ENCODE data around the gene KITLG.
"Not testable (repeated sequence)": the region's sequence is repeated elsewhere in the genome, so short reads cannot be mapped to it uniquely, and the experiment has no call there.

The KITLG gene

DNA sequence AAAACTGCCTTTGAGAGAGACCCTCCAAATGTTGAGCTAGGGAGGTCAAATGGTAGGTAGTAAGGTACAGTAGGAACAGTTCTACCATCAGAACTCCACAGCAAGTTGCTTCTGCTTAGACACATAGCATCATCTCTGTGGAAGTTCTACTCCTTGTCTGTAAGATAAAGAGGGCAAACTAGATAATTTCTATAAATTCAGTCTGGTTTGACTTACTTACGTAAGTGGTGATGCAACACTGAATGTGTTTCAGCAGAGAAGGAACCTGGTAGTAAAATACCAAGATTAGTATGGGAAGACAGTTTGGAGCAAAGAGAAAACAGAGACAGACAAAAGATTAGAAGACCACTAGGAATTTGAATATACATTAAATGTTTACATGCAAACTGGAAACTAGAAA lies 42.0 kb downstream of the KITLG start:
- no peak for DNase-seq

DNA sequence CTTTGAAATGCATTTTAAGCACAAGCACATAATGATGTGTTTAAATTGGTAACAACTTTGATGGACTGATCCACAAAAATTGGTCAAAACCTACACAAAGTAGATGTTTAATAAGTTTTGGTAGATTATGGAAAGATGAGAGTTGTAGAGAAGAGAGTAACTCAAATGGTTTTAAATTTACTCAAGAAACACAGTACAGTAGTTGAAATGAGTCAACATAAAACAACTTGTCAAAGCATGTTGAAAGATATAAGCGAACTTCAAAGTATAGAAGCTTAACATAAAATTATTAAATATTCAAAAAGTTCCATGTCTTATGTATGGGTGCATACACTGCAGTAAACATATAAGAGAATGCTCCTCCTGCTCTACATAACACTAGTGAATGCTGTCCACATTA lies 49.4 kb downstream of the KITLG start:
- no peak for DNase-seq

DNA sequence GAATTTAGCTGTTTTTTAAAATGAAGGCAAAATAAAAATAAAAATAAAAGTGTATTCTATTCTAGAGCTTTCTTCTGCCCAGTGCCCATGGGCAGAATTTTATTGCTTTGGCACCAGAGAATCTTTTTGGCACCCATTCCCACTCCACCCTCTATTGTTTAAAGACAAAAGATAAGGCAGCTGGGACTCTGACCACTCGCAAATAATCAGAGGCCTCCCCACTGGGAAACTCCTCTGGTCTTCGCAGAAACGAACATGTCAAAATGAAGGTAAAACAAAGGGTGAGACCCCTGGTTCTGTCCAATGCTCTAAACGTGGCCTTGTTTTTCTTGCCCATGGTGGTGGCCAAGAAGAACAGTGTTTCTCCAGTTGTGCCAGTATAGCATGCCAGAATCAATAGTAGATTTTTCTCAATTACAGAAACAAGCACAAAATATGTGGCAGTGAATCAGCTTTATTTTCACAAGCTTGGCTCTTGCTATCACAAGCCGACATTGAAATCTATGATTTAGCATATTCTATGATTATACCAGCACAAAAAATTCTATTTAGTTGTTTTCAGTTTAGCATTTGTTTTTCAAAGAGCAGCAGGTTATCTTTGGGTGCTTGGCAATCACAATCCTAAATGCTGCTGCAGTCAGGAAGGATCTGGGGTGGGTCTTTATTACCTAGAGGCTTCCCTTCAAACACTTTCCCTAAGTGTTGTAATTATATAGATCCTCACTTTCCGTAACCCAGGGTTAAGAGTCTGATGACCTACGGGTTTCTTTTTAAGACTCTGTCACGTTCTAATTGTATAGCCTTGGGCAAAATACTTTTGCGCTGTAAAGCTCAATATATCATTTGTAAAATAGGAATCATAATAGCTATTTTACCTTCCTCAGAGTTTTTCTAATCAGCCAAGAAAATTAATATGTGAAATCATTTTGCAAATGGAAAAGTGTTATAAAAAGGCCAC lies 50.5 kb downstream of the KITLG start:
- peak; percentile 23 for DNase-seq

DNA sequence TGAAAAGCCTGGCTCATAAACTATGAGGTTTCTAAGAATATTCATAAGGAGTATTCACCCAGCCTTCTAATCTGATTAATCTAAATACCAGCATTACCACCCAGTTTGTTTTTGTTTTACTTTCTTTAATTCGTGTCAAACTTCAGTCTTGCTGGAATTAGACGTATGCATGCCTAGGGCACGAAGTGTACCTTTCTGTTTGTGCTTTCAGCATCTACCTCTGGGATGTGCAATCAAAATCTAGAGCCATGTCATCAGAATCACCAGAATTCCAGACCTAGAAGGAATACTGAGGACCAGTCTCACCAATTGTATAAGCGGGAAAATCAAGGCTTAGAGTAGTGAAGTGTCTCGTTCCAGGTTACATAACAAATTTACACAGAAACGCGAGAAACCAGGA lies 57.3 kb downstream of the KITLG start:
- no peak for DNase-seq

DNA sequence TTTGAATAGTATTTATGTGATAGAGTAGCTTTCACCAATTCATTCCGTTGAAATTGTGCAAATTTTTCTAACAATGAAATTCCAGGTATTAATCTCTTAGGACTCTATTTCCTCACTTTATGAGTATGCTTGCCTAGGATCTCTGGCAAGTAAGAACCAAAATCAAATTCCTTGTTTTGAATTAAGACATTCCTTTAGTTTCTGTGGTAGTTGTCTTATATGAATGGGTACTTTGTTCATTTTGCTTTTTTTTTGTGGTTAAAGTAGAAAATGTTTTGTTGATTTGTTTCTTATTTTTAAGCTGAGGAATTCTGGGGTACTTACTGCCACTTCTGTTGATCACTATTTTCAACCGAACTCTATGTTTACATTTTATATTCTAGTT lies 59.8 kb downstream of the KITLG start:
- DNase-seq, result no peak

DNA sequence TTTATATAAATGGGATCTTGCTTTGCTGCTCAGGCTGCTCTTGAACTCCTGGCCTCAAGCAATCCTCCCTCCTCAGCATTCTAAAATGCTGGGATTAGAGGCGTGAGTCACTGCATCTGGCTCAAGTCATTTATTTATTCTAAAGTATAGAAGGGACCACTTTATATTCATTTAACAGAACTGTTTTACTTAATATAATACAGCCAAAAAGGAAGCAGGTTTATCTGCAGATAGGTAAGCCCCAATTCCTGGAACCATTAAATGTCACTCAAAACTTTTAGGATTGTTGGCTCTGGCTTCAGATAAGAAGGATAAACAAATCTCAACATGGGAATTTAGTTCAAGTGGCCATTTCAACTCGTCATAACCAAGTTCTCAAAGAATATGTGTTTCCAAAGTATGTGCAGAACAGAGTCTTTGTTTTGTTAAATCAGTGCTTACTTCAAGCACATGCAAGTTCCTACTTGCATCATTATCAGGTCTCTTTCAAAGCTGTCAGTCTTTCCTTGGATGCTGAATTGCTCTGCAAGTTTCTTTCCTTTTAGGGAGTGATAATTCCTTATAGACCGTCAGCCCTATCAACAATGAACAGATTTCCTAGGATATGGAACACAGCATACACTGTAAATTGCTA lies 60.4 kb downstream of the KITLG start:
- no peak for DNase-seq

DNA sequence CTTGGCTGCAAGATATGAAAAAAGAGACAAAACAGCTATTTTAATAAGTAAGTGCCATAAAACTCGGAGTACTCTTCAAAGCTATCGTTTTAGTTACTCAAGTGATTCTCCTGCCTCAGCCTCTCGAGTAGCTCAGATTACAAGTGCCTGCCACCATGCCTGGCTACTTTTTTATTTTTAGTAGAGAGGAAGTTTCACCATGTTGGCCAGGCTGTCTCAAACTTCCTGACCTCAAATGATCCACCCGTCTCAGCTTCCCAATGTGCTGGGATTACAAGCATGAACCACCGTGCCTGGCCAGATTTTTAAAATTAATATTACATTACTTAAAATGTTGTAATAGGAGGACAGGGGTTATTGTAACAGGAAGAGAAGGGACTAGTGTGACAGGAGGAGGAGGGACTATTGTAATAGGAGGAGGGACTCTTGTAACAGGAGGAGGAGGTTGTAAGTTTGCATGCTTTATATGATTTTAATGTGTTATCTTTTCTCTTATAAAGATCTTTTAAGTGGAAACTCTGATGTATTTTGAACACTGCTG lies 61.3 kb downstream of the KITLG start:
- DNase-seq, result no peak

DNA sequence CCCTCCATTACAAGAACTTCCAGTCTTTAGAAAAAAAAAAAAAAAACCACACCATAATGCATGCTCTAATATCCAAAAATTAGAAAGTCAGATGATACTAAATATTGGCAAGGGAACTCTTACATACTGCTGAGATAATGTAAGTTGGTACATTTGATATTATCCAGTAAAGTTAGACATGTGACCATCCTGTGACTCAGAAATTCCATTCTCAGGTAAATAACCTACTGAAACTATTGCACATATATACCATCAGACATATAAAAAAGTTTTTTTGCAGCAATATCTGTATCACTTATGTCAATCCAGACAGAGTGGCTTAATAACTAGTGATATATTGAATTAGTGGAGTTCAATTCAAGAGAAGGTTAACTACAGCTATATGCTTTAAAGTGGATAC lies 63.5 kb downstream of the KITLG start:
- DNase-seq, result no peak

DNA sequence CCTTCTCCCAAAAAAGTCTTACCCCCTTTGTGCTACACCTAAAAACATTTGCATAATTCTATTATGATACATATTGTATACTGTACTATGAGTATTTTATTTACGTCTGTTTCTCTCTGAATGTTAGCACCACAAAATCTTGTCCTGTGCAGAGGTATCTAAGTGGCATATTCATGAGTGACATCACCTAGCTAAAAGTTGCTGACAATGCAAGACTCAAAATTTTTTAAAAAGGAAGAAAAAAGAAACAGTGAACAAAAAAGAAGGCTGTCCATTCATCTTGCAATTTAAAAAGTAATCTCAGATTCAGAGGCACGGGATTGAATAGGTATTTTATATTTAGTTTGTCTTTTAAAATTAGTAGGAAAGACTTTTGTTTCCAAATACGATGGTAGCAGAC lies 69.4 kb downstream of the KITLG start:
- DNase-seq, result no peak

DNA sequence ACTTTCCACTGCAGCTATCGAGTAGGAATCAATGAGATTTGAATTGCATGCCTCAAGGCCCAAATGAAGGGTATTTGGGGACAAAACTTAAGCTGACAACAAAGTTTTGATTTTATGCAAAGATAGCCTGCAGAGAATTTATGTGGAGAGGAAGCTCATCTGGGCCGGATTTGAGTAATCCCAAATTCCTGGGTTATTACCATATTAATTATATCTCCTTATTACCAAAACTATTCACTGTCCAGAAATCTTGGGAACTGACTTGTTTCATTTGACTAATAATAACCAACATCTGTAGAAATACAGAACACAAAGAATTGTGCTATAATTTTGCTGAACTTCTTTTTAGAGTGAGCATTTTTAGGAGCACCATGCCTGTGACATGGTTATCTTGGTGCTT lies 70.4 kb downstream of the KITLG start:
- DNase-seq, result no peak

DNA sequence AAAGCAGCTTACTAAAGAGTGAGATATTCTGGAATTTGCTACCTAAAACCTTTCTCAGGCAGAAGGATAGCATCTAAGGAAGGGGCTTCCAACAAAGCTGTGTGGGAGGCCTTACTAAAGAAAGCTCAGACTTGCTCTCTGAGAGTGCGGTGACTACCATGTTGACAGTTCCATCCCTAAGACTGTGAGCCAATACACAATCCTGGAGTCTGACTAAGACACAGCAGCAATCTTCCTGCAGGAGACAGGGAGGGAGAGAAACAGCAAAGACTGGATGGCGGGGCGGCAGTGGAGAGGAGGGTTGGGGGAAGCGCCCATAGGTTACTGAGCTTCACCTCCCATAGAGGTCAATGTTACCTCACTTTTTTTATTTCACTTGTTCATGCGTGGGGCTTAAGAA lies 70.9 kb downstream of the KITLG start:
- DNase-seq, result no peak

DNA sequence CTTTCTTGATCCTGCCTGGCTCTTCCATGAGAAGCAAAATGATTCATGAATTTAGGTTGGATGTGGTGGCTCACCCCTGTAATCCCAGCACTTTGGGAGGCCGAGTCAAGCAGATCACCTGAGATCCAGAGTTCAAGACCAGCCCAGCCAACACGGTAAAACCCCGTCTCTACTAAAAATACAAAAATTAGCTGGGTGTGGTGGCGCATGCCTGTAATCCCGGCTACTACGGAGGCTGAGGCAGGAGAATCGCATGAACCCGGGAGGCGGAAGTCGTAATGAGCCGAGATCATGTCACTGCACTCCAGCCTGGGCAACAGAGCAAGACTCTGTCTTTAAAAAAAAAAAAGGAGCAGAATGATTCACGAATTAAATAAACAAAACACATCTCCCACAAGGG lies 72.4 kb downstream of the KITLG start:
- DNase-seq, result not testable (repeated sequence)

DNA sequence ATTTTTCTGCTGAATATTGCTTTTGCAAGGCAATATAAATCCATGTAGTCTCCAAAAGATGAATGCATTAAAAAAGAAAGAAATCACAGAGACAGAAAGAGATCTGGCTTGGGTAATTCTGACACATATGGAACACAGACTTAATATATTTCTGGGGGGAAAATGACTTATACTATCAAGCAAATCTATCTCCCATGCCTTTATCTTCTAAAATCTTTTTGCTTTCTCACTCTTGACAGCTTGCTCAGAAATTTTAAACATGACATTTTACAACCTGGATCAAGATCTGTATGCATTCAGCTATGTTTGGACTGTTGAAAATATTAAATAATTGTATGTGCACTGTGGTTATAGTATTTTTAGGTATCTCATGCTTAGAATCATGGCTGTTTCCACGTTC lies 73.0 kb downstream of the KITLG start:
- no peak for DNase-seq

DNA sequence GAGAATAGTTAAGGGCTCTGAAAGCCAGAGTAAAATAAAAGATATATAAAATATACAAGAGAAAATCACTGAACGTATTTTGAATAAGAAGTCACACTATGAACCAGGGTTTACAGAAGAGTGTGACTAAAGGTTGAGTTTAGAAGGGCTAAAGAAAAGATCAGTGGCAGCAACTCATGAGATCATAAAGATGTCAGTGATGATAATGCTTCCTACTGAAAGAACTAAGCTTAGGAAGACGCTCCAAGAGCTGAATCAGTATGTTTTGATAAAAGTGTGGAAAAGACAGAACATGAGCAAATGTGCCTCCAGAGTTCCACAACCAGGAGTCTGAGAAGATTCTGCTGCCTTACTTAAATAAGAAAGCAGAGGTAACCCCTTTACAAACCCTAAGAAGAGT lies 74.6 kb downstream of the KITLG start:
- no peak for DNase-seq

DNA sequence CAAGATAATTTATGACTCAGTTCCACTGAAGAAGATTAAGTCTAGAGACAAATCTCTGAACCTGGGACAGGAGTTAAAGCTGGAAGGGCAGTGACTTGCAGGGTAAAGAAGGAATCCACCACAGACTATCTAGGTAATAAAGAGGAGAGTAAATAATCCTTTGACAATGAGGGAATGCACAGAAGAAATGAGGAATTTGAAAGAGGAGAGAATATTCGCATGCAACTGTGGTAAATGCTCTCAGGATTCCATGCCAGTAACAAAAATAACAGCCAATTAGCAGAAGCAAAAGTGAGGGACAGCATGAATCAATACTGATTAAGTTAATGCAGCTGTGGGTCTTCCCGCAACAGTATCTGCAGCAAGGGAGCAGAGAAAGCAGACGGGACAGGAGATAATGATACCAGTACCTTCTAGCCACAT lies 77.0 kb downstream of the KITLG start:
- no peak for DNase-seq

DNA sequence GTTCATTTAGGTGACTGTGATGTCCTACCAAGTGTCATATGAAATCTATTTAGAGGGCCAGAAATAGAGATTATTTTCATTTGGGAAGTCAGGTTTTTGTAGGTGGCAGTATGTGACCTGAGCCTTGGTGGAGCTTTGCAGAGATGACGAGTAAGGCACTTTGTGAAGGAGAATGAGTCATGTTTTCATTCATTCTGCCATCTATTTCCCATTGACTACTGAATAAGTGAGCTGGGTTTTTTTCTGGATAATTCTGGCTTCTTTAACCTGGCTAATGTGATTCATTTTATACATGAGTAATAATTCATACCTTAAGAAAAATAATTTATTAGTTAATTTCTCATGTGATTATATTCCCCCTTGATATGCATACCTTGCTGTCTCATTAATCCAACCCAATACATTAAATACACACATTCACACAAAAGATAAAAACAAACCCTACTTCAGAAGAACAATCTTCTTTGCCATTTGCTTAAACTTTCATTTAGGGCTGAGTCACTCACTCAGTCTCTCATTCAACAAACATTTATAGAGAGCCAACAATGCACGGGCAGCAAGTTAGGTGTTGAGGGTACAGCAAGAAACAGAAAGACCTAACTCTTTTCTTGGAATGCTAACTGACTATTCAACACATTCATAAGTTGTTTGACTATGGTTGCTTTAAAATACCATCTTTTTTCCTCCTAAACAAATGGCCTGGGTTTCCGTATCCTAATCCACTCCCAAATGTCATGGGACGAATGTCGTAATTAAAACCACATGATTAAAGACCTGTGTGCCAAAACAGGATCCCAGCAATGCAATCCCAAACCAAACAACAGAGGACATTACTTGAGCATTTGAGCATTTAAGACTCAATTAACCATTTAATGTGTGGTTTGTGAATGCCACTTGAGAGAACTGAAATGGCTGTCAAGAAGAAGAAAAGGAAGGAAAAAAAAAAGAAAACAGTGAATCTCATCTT lies 78.0 kb downstream of the KITLG start:
- no peak for DNase-seq

DNA sequence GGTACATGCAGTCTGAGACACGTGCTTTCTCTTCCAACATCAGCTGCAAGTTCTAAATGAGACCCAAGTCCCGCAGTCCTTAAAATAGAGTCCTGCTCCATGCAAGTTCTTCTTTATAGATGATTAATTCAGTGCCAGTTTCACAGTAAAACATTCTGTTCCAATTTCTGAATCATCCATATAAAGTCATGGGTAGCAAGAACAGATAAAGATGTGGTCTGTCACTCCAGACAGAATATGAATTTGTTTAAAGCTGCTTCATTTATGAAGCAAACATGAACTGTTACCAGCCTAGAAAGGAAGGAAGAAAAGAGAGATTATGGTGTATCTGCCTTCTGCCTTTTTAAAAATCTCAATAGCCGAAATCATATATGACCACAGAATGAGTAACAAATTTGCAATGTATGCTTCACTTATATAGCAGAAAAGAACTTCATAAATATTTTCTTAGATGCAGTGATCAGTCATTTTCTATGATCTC lies 83.3 kb downstream of the KITLG start:
- DNase-seq, result no peak

DNA sequence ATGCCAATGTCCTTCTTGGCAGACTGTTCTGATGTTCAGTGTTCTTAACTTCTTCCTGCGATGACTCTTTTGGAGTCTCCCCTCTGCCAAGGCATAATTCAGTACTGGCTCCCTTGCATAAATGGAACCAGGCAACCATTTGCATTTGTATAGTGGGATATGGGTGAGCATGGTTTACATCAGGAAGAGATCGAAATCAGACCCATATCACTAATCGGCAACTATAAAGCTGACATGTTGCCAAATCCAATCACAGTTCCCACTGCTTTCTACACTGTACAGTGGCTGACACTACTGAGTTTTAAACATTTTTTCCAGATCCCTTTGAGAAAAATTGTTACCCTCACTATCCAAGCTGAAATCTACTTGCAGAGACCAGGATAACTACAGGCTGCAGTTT lies 83.8 kb downstream of the KITLG start:
- no peak for DNase-seq

DNA sequence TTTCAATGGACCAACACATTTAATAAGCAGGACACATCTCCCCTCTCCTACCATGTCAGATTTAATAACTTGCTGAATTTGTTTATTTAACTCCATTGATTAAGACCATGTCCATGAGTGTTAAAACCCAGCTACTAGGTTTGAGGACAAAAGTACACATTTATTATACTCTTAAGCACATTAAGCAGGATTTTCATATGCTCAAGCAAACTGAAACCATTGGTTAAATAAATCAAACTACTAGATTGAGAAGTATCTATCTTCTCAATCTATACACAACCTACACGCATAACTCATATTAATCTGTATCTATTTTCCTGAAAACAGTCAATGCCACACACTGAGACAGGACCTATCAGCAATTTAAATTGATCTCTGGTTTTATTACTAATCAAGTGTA lies 85.2 kb downstream of the KITLG start:
- no peak for DNase-seq

DNA sequence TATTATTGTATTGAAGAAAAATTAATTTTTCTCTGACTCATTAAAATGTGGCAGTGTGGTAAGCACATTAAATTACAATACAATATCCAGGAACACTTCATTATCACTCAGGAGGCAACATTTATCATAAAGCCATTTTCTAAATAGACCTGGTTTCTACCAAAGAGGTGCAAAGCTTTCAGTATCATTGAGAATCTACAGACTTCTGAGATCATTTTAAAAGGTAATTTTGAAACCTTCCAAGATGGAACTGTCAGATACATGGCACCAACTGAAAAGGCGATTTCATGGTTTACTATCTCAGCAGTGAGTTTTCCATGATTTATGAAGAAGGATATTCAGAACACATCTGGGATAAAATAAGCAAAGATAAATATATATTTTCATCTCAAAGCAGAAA lies 85.8 kb downstream of the KITLG start:
- no peak for DNase-seq

DNA sequence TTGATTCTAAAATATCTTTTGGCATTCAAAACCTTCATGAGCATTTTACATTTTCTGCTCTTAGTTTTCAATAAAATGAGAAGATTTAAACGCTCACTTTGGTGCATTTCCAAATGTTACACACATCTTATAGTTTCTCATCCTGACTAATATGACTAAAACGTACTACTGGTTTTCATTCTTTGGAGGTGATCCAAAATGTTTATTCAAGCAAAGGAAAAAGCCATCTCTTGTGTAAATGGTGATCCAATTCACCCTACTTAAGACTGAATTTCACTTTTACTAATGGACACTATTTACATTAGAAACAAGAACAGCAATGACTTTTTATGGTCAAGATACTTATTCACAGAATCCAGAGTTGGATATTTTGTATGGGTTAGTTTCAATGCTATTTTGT lies 86.6 kb downstream of the KITLG start:
- no peak for DNase-seq

DNA sequence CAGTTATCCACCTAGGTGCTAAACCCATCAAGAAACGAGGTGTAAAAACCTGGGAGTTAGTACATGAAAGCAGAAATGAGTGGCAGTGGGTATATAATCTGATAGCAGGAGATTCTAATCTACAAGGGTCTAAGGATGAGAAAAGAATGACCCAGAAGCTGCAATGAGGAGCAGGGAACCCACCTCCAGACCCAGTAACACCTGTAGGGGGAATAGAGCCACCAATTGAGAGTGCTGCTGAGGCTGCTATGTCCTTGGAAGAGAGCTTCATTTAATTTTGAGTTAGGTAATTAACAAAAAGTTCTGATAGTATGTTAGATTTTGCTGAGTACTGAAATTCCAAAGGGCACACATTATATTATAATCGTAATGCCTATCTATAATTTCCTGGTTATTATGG lies 89.8 kb downstream of the KITLG start:
- no peak for DNase-seq

DNA sequence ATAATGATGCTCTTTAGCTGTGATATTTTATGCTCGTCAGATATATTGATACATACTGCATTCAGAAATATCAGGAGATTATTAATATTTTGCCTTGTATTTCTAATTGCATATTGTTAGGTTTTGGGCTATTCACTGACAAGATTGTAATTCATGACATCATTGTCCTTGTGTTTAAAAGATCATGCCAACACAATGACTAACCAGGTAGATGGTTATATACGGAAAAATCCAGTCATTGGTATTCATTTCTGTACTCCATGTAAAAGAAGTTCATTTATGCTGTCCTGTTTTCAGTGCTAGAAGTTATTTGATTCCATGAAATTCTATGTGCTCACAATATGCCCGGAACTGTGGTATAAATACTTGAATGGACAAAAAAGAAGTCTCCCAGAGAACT lies 107.5 kb downstream of the KITLG start:
- no peak for DNase-seq
